Measurements from ENCODE around the gene SFT2D1.

The SFT2D1 gene

GRCh38 chr6:166277892-166278578 is 64.3 kb downstream of the SFT2D1 start:
- no peak for DNase-seq (ENCODE audit: low read depth)

- peak; percentile 38 for DNase-seq (ENCODE audit: low read depth)
Observed at GRCh38 chr6:166277018-166277417, 65.3 kb downstream of the SFT2D1 start.

- peak; percentile 44 for DNase-seq (ENCODE audit: low read depth)
Observed at GRCh38 chr6:166275714-166276166, 66.6 kb downstream of the SFT2D1 start.

GRCh38 chr6:166274739-166275370 is 67.5 kb downstream of the SFT2D1 start:
- no peak for DNase-seq (ENCODE audit: low read depth)

GRCh38 chr6:166274163-166274562 is 68.2 kb downstream of the SFT2D1 start:
- DNase-seq (ENCODE audit: low read depth) = no peak

- no peak for DNase-seq (ENCODE audit: low read depth)
Observed at GRCh38 chr6:166271376-166271765, 71.0 kb downstream of the SFT2D1 start.

- DNase-seq (ENCODE audit: low read depth) = no peak
Observed at GRCh38 chr6:166270706-166271375, 71.5 kb downstream of the SFT2D1 start.
